Mesothelial cell of epicardium (in vitro differentiated cells): ENCODE measurements around the gene RBM6. TPM values are rescaled to one million over a fixed set of nuclear protein-coding genes. Genes with fewer than 3 reads are reported as not detected.
"Not testable (repeated sequence)": the region's sequence is repeated elsewhere in the genome, so short reads cannot be mapped to it uniquely, and the experiment has no call there.

ENCODE experiments used
- DNase-seq, 2 experiments: peaks; one replicate each; pipeline ENCODE4 v3.0.0; 2021; ENCODE audit warnings: low spot score in 2 of 2; ENCODE audit not compliant: unreplicated experiment in 2 of 2
- H3K27ac Mint-ChIP-seq: 2 replicates; pipeline ENCODE4 v1.8.0; 2021; ENCODE audit warnings: mixed read lengths
- H3K27me3 Mint-ChIP-seq: 2 replicates; pipeline ENCODE4 v1.8.0; 2021; ENCODE audit warnings: low read depth, mixed read lengths
- H3K36me3 Mint-ChIP-seq: 2 replicates; pipeline ENCODE4 v1.8.0; 2021; ENCODE audit warnings: mixed read lengths
- H3K4me1 Mint-ChIP-seq: 2 replicates; pipeline ENCODE4 v1.8.0; 2021; ENCODE audit warnings: mixed read lengths
- H3K4me3 Mint-ChIP-seq: 2 replicates; pipeline ENCODE4 v1.8.0; 2021; ENCODE audit warnings: mild to moderate bottlenecking, moderate library complexity, mixed read lengths
- H3K9me3 Mint-ChIP-seq: 2 replicates; pipeline ENCODE4 v1.8.0; 2021; ENCODE audit warnings: mixed read lengths
- CTCF ChIP-seq: fragments of 200-600 bp; sonication (generic); IDR thresholded peaks from one replicate; pipeline ENCODE4 v1.5.0; 2021; ENCODE audit warnings: antibody characterized with exemption; ENCODE audit not compliant: unreplicated experiment
- total RNA-seq: library from RNA; stranded (reverse); gene quantifications from 3 replicates; pipeline ENCODE4 v1.2.1, GENCODE V29; 2021

Gene RBM6
- total RNA-seq, 1 donor from 2014 or later, result 162 TPM

- H3K36me3 Mint-ChIP-seq, result no peaks in the 10 kb centered on the region
Measured at GRCh38 chr3:49900491-49901153, 39.3 kb upstream of the RBM6 start.

GRCh38 chr3:49901366-49902339 lies 38.3 kb upstream of the RBM6 start:
- Mint-ChIP-seq H3K4me3 (no peak overlapping the region), H3K27ac (no peak overlapping the region), H3K27me3 (no peaks in the 10 kb centered on the region), H3K4me1 (peaks cover 9% of the 10 kb centered on the region), H3K36me3 (no peaks in the 10 kb centered on the region), H3K9me3 (no peaks in the 10 kb centered on the region)
- no peak for DNase-seq
- TF ChIP-seq CTCF, result no peak

More at GRCh38 chr3:49900491-49901153, 39.3 kb upstream of the RBM6 start:
- Mint-ChIP-seq H3K27ac (no peak overlapping the region), H3K9me3 (no peaks in the 10 kb centered on the region), H3K4me3 (no peak overlapping the region), H3K4me1 (peaks cover 3% of the 10 kb centered on the region), H3K27me3 (no peaks in the 10 kb centered on the region)
- TF ChIP-seq CTCF, result no peak
- no peak for DNase-seq

- no peak overlapping the region for H3K27ac Mint-ChIP-seq
- H3K36me3 Mint-ChIP-seq, result no peaks in the 10 kb centered on the region
- no peaks in the 10 kb centered on the region for H3K27me3 Mint-ChIP-seq
- DNase-seq, result no peak
- peak overlapping the region; percentile 37 for H3K4me3 Mint-ChIP-seq
- H3K4me1 Mint-ChIP-seq, result peaks cover 9% of the 10 kb centered on the region
- TF ChIP-seq CTCF, result no peak
- H3K9me3 Mint-ChIP-seq, result no peaks in the 10 kb centered on the region
Measured at GRCh38 chr3:49902511-49903345, 37.2 kb upstream of the RBM6 start.

GRCh38 chr3:49903451-49904424 lies 36.2 kb upstream of the RBM6 start, which contains the start of gene MST1R:
MST1R (minus strand) TSS chr3:49903873; CDS start chr3:49903609, 264 bp downstream.
- Mint-ChIP-seq H3K4me1 (peaks cover 9% of the 10 kb centered on the region), H3K27me3 (no peaks in the 10 kb centered on the region), H3K27ac (no peak within 1 kb of the TSS), H3K4me3 (peak within 1 kb of the TSS; percentile 63), H3K9me3 (no peaks in the 10 kb centered on the region), H3K36me3 (no peaks in the 10 kb centered on the region)
- peak; percentile 58 to 77 for DNase-seq
- TF ChIP-seq CTCF, result no peak

GRCh38 chr3:49904448-49904847 lies 35.5 kb upstream of the RBM6 start:
- H3K4me1 Mint-ChIP-seq, H3K9me3 Mint-ChIP-seq, H3K4me3 Mint-ChIP-seq, DNase-seq, H3K36me3 Mint-ChIP-seq, H3K27me3 Mint-ChIP-seq, H3K27ac Mint-ChIP-seq: not testable (repeated sequence)
